Measurements from ENCODE around the gene DDX17.

The DDX17 gene

GRCh38 chr22:38523479-38523878 is 17.4 kb upstream of the DDX17 start:
- DNase-seq (ENCODE audit: low read depth), result no peak
- TF ChIP-seq CTCF (conservative IDR thresholded peaks at IDR 0.05; ENCODE audit: low read depth, low read length), result no peak
- H3K4me3 ChIP-seq (ENCODE audit: low read depth, low read length), result no peak overlapping the region

- DNase-seq (ENCODE audit: low read depth), result no peak
- no peak overlapping the region for H3K4me3 ChIP-seq (ENCODE audit: low read depth, low read length)
- no peak for TF ChIP-seq CTCF (conservative IDR thresholded peaks at IDR 0.05; ENCODE audit: low read depth, low read length)
Observed at GRCh38 chr22:38523029-38523428, 16.9 kb upstream of the DDX17 start.

GRCh38 chr22:38519453-38520250 is 13.5 kb upstream of the DDX17 start:
- H3K4me3 ChIP-seq (ENCODE audit: low read depth, low read length), result no peak overlapping the region
- no peak for TF ChIP-seq CTCF (conservative IDR thresholded peaks at IDR 0.05; ENCODE audit: low read depth, low read length)
- no peak for DNase-seq (ENCODE audit: low read depth)

- TF ChIP-seq CTCF (conservative IDR thresholded peaks at IDR 0.05; ENCODE audit: low read depth, low read length), result no peak
- H3K4me3 ChIP-seq (ENCODE audit: low read depth, low read length), result no peak overlapping the region
- DNase-seq (ENCODE audit: low read depth), result no peak
Observed at GRCh38 chr22:38518620-38519019, 12.5 kb upstream of the DDX17 start.

- TF ChIP-seq CTCF (conservative IDR thresholded peaks at IDR 0.05; ENCODE audit: low read depth, low read length), result no peak
- H3K4me3 ChIP-seq (ENCODE audit: low read depth, low read length), result no peak overlapping the region
- no peak for DNase-seq (ENCODE audit: low read depth)
Observed at GRCh38 chr22:38513063-38513462, 7.0 kb upstream of the DDX17 start.

GRCh38 chr22:38510416-38510970 is 4.4 kb upstream of the DDX17 start:
- no peak for DNase-seq (ENCODE audit: low read depth)
- no peak for TF ChIP-seq CTCF (conservative IDR thresholded peaks at IDR 0.05; ENCODE audit: low read depth, low read length)

More at GRCh38 chr22:38510416-38510970, 4.4 kb upstream of the DDX17 start:
- H3K4me3 ChIP-seq (ENCODE audit: low read depth, low read length), result no peak overlapping the region
